GM12873 (cell line): Measurements from ENCODE around the gene VEGFB.

ENCODE experiments used
- TF ChIP-seq, protein P1 (sequence below): IDR thresholded peaks from 2 replicates; pipeline ENCODE4 v1.5.1; 2012; ENCODE audit warnings: low read depth, mild to moderate bottlenecking, moderate library complexity, low read length, control low read depth; ENCODE audit not compliant: insufficient read depth; ENCODE audit errors: missing control alignments

VEGFB gene

DNA sequence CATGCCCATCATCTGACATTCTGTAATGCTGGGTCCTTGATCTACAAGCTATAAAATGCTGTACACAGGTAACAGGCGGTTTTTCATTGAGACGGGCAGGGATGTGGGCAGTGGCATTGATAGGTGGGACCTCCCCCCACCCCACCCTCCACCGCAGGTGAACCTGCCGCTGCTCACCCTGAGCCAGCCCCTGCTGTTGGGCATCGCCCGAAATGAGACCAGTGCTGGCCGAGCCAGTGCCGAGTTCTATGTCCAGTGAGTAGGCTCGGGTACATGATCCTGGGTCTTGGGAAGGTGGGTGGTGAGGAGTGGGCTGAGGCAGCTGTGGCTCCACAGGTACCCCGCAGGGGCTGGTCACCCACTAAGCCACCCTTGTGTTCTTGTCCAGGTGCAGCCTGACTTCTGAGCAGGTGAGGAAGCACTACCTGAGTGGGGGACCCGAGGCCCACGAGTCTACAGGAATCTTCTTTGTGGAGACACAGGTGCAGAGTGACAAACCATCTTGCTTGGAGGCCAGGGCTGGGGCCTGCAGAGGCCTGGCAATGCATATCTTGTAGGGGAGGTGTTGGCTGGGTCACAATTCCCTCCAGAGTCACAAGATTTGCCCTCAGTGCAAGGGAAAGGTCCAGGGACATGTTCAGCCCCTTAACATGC lies 5.2 kb upstream of the VEGFB start:
- TF ChIP-seq, protein P1, sequence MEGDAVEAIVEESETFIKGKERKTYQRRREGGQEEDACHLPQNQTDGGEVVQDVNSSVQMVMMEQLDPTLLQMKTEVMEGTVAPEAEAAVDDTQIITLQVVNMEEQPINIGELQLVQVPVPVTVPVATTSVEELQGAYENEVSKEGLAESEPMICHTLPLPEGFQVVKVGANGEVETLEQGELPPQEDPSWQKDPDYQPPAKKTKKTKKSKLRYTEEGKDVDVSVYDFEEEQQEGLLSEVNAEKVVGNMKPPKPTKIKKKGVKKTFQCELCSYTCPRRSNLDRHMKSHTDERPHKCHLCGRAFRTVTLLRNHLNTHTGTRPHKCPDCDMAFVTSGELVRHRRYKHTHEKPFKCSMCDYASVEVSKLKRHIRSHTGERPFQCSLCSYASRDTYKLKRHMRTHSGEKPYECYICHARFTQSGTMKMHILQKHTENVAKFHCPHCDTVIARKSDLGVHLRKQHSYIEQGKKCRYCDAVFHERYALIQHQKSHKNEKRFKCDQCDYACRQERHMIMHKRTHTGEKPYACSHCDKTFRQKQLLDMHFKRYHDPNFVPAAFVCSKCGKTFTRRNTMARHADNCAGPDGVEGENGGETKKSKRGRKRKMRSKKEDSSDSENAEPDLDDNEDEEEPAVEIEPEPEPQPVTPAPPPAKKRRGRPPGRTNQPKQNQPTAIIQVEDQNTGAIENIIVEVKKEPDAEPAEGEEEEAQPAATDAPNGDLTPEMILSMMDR: no peak

GRCh38 chr11:64229744-64230170 lies 4.6 kb upstream of the VEGFB start:
- TF ChIP-seq, protein P1: no peak

DNA sequence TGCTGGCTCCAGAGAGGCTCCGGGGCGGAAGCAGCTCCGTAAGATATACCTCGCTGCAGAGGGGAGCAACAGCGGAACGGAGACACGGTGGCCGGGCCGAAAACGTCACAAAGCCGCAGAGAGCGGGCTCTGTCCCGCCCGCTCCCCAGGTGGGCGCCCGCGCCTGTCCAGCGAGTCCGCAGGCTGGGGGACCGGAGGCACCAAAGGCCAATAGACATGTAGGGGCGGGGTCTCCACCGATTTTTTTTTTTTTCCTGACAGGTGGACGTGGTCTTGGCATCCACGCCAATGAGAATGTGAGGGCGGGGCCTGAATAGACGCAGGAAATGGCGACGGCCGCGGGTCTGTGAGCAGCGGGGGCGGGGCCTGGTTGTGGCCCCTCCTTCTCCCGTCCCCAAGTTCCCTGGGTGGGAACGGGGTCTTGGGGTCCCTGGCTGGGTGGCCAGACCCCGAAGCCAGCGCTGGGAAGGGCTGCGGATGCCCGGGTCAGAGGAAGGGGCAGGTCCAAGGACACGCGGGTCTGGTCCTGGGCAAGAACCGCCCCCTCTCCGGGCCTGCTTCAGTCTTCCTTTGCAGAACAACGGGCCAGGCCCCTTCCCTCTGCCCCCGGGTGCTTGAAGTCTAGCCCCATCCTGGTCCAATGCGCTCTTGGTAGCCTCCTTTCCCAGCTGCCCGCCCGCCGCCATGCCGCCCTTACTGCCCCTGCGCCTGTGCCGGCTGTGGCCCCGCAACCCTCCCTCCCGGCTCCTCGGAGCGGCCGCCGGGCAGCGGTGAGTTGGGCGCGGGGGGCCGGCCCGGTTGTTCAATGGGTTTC lies 4.0 kb upstream of the VEGFB start, which contains the start of gene DNAJC4:
DNAJC4 (plus strand) TSS at position 378 of the 814 bp plus-strand sequence; CDS start at position 685, 307 bp downstream.
- TF ChIP-seq, protein P1: no peak

- TF ChIP-seq, protein P1: no peak
These were observed 3.4 kb upstream of the VEGFB start for GRCh38 chr11:64230985-64231365.

- TF ChIP-seq, protein P1: no peak
These were observed 2.8 kb upstream of the VEGFB start for GRCh38 chr11:64231546-64231945.

DNA sequence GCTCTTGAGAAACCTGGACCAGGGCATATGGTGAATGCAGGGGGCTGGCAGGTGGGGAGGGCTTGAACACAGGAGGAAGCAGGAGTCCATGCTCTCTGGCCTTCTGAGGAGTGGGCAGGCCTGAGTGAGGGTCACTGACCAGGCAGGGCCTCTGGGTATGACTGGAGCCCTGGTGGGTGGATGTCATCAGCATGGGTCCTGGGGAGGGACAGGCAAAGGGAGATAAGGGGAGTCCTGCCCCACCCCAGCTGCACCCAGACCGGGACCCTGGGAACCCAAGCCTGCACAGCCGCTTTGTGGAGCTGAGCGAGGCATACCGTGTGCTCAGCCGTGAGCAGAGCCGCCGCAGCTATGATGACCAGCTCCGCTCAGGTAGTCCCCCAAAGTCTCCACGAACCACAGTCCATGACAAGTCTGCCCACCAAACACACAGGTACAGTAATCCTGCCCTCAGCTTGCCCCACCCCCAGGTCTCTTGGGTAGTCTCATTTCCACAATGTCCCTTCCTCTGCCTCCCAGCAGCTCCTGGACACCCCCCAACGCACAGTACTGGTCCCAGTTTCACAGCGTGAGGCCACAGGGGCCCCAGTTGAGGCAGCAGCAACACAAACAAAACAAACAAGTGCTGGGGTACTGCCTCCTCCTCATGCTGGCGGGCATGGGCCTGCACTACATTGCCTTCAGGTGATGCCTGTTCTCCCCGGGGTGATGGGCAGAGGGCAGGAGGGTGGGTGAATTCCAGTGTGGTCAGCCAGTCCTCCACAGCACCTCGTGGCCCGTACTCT lies 2.0 kb upstream of the VEGFB start:
- TF ChIP-seq, protein P1: no peak

- TF ChIP-seq, protein P1: no peak
These were observed 1.4 kb upstream of the VEGFB start for GRCh38 chr11:64232967-64233315.
